Naive thymus-derived CD4-positive, alpha-beta T cell (primary cell): ENCODE results near the gene KMT2E. TPM values are rescaled to one million over a fixed set of nuclear protein-coding genes. Genes with fewer than 3 reads are reported as not detected.

Experiments used
- ATAC-seq: fragments of 150-1000 bp; cut with Tn5 transposase; 2 replicates; pipeline ENCODE4 v1.10.0; 2021; ENCODE audit warnings: mild to moderate bottlenecking, moderate library complexity
- CTCF ChIA-PET: fragments of 350-600 bp; sonication (Branson Sonifier 250); formaldehyde crosslinking; loops from one replicate; lab custom pipeline; 2021; ENCODE audit warnings: antibody characterized with exemption; lab: Charles Lee
- POLR2A ChIA-PET: fragments of 350-600 bp; sonication (Branson Sonifier 250); formaldehyde crosslinking; loops from one replicate; lab custom pipeline; 2021; ENCODE audit warnings: antibody characterized with exemption, inconsistent platforms; lab: Charles Lee
- DNase-seq, 9 donors: peaks; one replicate each; pipeline versions ENCODE4 v3.0.0 to v3.0.0-alpha.2; 2020 to 2022; ENCODE audit warnings: mixed read lengths in 1 of 9
- H3K27ac ChIP-seq: one replicate; pipeline ENCODE4 v1.7.0; 2013; ENCODE audit warnings: mild to moderate bottlenecking, low read depth, low read length, moderate library complexity
- H3K27me3 ChIP-seq, 2 donors: one replicate each; pipeline ENCODE4 v1.7.0; 2013; ENCODE audit warnings: low read length in 2 of 2, mild to moderate bottlenecking in 2 of 2, moderate library complexity in 2 of 2; ENCODE audit not compliant: control insufficient read depth in 2 of 2, insufficient read depth in 2 of 2
- H3K36me3 ChIP-seq, 3 experiments: 1 replicate in 2 of 3; 2 replicates in 1 of 3; pipeline ENCODE4 v1.7.0; 2013; ENCODE audit warnings: low read length in 3 of 3, mild to moderate bottlenecking in 3 of 3, moderate library complexity in 1 of 3; ENCODE audit not compliant: insufficient read depth in 3 of 3, control insufficient read depth in 2 of 3
- H3K4me1 ChIP-seq, 2 donors: one replicate each; pipeline ENCODE4 v1.7.0; 2013; ENCODE audit warnings: low read length in 2 of 2, mild to moderate bottlenecking in 2 of 2, moderate library complexity in 1 of 2; ENCODE audit not compliant: control insufficient read depth in 2 of 2, insufficient read depth in 2 of 2
- H3K4me3 ChIP-seq: 2 replicates; pipeline ENCODE4 v1.7.0; 2013; ENCODE audit warnings: mild to moderate bottlenecking, low read length
- H3K9me3 ChIP-seq, 3 experiments: 1 replicate in 2 of 3; 2 replicates in 1 of 3; pipeline ENCODE4 v1.7.0; 2013; ENCODE audit warnings: low read length in 3 of 3; ENCODE audit not compliant: control insufficient read depth in 2 of 3
- H3K27ac Mint-ChIP-seq, 9 donors: one replicate each; pipeline ENCODE4 v1.8.0; 2020 to 2022; ENCODE audit warnings: mixed read lengths in 9 of 9, mild to moderate bottlenecking in 8 of 9, moderate library complexity in 5 of 9, inconsistent platforms in 2 of 9
- H3K27me3 Mint-ChIP-seq, 5 donors: one replicate each; pipeline ENCODE4 v1.8.0; 2021 to 2022; ENCODE audit warnings: mixed read lengths in 5 of 5, mild to moderate bottlenecking in 1 of 5
- H3K36me3 Mint-ChIP-seq, 5 donors: one replicate each; pipeline ENCODE4 v1.8.0; 2020 to 2022; ENCODE audit warnings: mixed read lengths in 5 of 5, mild to moderate bottlenecking in 3 of 5, inconsistent platforms in 1 of 5
- H3K4me1 Mint-ChIP-seq, 7 donors: one replicate each; pipeline ENCODE4 v1.8.0; 2020 to 2022; ENCODE audit warnings: mixed read lengths in 7 of 7, mild to moderate bottlenecking in 3 of 7, inconsistent platforms in 1 of 7
- H3K4me3 Mint-ChIP-seq, 10 donors: one replicate each; pipeline ENCODE4 v1.8.0; 2020 to 2022; ENCODE audit warnings: mild to moderate bottlenecking in 10 of 10, mixed read lengths in 10 of 10, moderate library complexity in 6 of 10, inconsistent platforms in 2 of 10
- H3K9me3 Mint-ChIP-seq, 11 donors: one replicate each; pipeline ENCODE4 v1.8.0; 2020 to 2022; ENCODE audit warnings: mixed read lengths in 11 of 11, mild to moderate bottlenecking in 4 of 11, inconsistent platforms in 1 of 11, moderate library complexity in 1 of 11
- intact Hi-C, 2 donors: fragments of 100-400 bp; cut with micrococcal nuclease; formaldehyde crosslinking; loops; one replicate each; pipeline ENCODE4 v1.15.1; 2023
- polyA plus RNA-seq, 2 donors: library from polyadenylated mRNA; unstranded; fragments of 300-500 nt; fragmentation: Illumina TruSeq; gene quantifications; one replicate each; pipeline ENCODE4 v1.2.3, GENCODE V29; 2021
- total RNA-seq, 6 experiments: library from RNA in 5 of 6; stranded (reverse) in 5 of 6; gene quantifications; 1 replicate in 5 of 6; 2 replicates in 1 of 6; pipeline ENCODE4 v1.2.3 and lab custom pipeline; 2021 to 2026

Gene KMT2E
- total and polyA plus RNA-seq, 7 experiments from 2014 or later: 129 to 221 (median 195) TPM

GRCh38 chr7:105012503-105013220 lies 1.3 kb upstream of the KMT2E start:
- H3K9me3 Mint-ChIP-seq: peaks cover 0 to 14% (median 0%) of the 10 kb centered on the region in 11 donors
- H3K4me1 ChIP-seq: peaks cover 14 to 30% of the 10 kb centered on the region in 2 donors

GRCh38 chr7:105013221-105013815 lies 687 bp upstream of the KMT2E start:
- Mint-ChIP-seq H3K27me3 (peaks cover 0 to 8% (median 0%) of the 10 kb centered on the region in 5 donors), H3K27ac (peak overlapping the region; percentile 99 to 100 (median 100)), H3K4me1 (peaks cover 31 to 50% (median 41%) of the 10 kb centered on the region in 7 donors), H3K36me3 (peaks cover under 1 to 33% (median 5%) of the 10 kb centered on the region in 5 donors), H3K4me3 (peak overlapping the region; percentile 96 to 100 (median 98)), H3K9me3 (peaks cover 0 to 14% (median 0%) of the 10 kb centered on the region in 11 donors)
- peaks cover 14 to 24% of the 10 kb centered on the region in 2 donors for H3K4me1 ChIP-seq
- peak overlapping the region; percentile 97 for H3K27ac ChIP-seq
- intact Hi-C loops: loop anchor here (1.0 to 10.0 kb wide), 10 partner anchors 68 to 1939 kb away; partner anchors contain the start of genes PSMC2 (in 2 of the 2), ARMC10 (in 1 of the 2), DNAJC2 (in 1 of the 2) and FBXL13 (in 1 of the 2)
- peak; percentile 93 to 98 (median 96) for DNase-seq
- POLR2A ChIA-PET: interaction anchor here (0.5 to 15.5 kb wide), 34 partner anchors 11 to 1864 kb away, joined by 3 to 639 read pairs (median 4); partner anchors contain the start of genes NAPEPLD, RINT1 and SYPL1
- peak overlapping the region; percentile 99 for H3K4me3 ChIP-seq
- ATAC-seq: peak; percentile 68
- CTCF ChIA-PET: interaction anchor here (1.1 to 5.7 kb wide), 2 partner anchors 31 to 375 kb away, joined by 3 to 54 read pairs; partner anchors contain the start of gene SRPK2
- peaks cover 0 to 18% (median 0%) of the 10 kb centered on the region in 3 experiments for H3K36me3 ChIP-seq
- H3K27me3 ChIP-seq: no peaks in the 10 kb centered on the region
- no peaks in the 10 kb centered on the region for H3K9me3 ChIP-seq

More at GRCh38 chr7:105012503-105013220, 1.3 kb upstream of the KMT2E start:
- CTCF ChIA-PET: interaction anchor here (1.1 to 5.7 kb wide), 2 partner anchors 30 to 376 kb away, joined by 3 to 54 read pairs; partner anchors contain the start of gene SRPK2
- intact Hi-C loops: loop anchor here (1.0 to 10.0 kb wide), 15 partner anchors 28 to 1938 kb away; partner anchors contain the start of genes PSMC2 (in 2 of the 2), RINT1 (in 2 of the 2), ARMC10 (in 1 of the 2) and DNAJC2 (in 1 of the 2)
- Histone ChIP-seq H3K9me3 (no peaks in the 10 kb centered on the region), H3K4me3 (peak overlapping the region; percentile 99), H3K27me3 (no peaks in the 10 kb centered on the region), H3K36me3 (peaks cover 0 to 21% (median 0%) of the 10 kb centered on the region in 3 experiments), H3K27ac (peak overlapping the region; percentile 97)
- peaks cover 33 to 51% (median 43%) of the 10 kb centered on the region in 7 donors for H3K4me1 Mint-ChIP-seq
- H3K4me3 Mint-ChIP-seq: peak overlapping the region; percentile 96 to 100 (median 98)
- H3K27me3 Mint-ChIP-seq: peaks cover 0 to 8% (median 0%) of the 10 kb centered on the region in 5 donors
- H3K27ac Mint-ChIP-seq: peak overlapping the region; percentile 99 to 100 (median 100)
- DNase-seq: peak; percentile 98 to 100 (median 99)
- ATAC-seq: peak; percentile 82
- H3K36me3 Mint-ChIP-seq: peaks cover 4 to 36% (median 5%) of the 10 kb centered on the region in 5 donors
- POLR2A ChIA-PET: interaction anchor here (0.6 to 15.5 kb wide), 32 partner anchors 10 to 1272 kb away, joined by 3 to 639 read pairs (median 5); partner anchors contain the start of genes NAMPT, RINT1 and SYPL1

DNA sequence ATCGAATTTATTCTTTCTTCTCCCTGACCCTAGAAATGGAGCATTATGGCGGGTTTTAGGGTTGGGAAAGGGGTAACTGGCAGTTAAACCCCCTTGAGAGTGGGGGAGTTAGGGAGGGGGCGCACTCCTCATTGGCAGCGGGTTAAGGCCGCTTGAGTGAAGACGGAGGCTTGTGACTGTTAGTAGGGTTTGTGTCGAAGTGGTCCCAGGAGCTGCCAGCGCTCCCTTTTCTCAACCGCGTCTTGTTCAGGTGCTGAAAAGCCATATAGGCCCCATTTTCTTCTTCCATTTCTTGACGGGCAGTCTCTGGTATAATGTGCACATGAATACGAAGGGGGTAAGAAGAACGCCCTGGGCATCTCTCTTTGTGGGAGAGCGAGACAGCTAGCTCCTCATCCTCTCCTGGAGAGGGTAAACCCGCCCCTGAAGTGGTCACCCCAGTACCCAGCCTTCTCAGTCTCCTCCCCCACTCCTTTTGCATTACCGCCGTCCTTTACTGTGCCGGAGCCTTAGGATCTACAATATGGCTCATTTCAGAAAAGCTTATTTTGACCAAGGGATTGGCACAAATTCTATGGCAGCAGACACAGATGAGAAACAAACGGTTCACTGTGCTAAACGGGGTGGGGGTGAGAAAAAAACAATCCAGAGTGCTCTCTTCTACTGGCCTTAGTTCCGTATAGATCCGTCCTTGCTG lies 836 bp downstream of the KMT2E start:
- H3K27me3 Mint-ChIP-seq: peaks cover 0 to 8% (median 0%) of the 10 kb centered on the region in 5 donors
- peaks cover 7 to 21% of the 10 kb centered on the region in 2 donors for H3K4me1 ChIP-seq

GRCh38 chr7:105015390-105015965 lies 1.5 kb downstream of the KMT2E start:
- Mint-ChIP-seq H3K4me1 (peaks cover 17 to 49% (median 40%) of the 10 kb centered on the region in 7 donors), H3K27me3 (peaks cover 0 to 8% (median 0%) of the 10 kb centered on the region in 5 donors), H3K36me3 (peaks cover 0 to 29% (median 3%) of the 10 kb centered on the region in 5 donors), H3K4me3 (peak overlapping the region; percentile 96 to 100 (median 98)), H3K9me3 (peaks cover 0 to 14% (median 0%) of the 10 kb centered on the region in 11 donors), H3K27ac (peak overlapping the region; percentile 99 to 100 (median 100))
- H3K9me3 ChIP-seq: no peaks in the 10 kb centered on the region
- H3K4me1 ChIP-seq: peaks cover 4 to 17% of the 10 kb centered on the region in 2 donors
- peaks cover 0 to 18% (median 0%) of the 10 kb centered on the region in 3 experiments for H3K36me3 ChIP-seq
- peak overlapping the region; percentile 97 for H3K27ac ChIP-seq
- DNase-seq: peak in 6 of 9 donors; percentile 32 to 50 (median 39)
- no peak for ATAC-seq
- POLR2A ChIA-PET: interaction anchor here (0.6 to 15.5 kb wide), 19 partner anchors 9 to 1096 kb away, joined by 3 to 639 read pairs (median 7); partner anchors contain the start of gene SYPL1
- intact Hi-C loops: loop anchor here (1.0 to 10.0 kb wide), 4 partner anchors 10 to 1671 kb away; partner anchors contain the start of genes DNAJC2 (in 1 of the 2) and PSMC2 (in 1 of the 2)
- CTCF ChIA-PET: interaction anchor here (0.9 to 5.7 kb wide), 6 partner anchors 10 to 43 kb away, joined by 3 to 54 read pairs (median 5); no protein-coding TSS in a partner anchor
- peak overlapping the region; percentile 77 for H3K4me3 ChIP-seq
- H3K27me3 ChIP-seq: no peaks in the 10 kb centered on the region

More for the DNA sequence above, 836 bp downstream of the KMT2E start:
- H3K27me3 ChIP-seq: no peaks in the 10 kb centered on the region
- CTCF ChIA-PET: interaction anchor here (0.5 to 5.7 kb wide), 6 partner anchors 12 to 596 kb away, joined by 3 to 54 read pairs (median 4); no protein-coding TSS in a partner anchor
- peaks cover 0 to 18% (median 0%) of the 10 kb centered on the region in 3 experiments for H3K36me3 ChIP-seq
- Mint-ChIP-seq H3K4me1 (peaks cover 23 to 50% (median 42%) of the 10 kb centered on the region in 7 donors), H3K4me3 (peak overlapping the region; percentile 96 to 100 (median 98)), H3K9me3 (peaks cover 0 to 14% (median 0%) of the 10 kb centered on the region in 11 donors), H3K27ac (peak overlapping the region; percentile 99 to 100 (median 100)), H3K36me3 (peaks cover 0 to 31% (median 5%) of the 10 kb centered on the region in 5 donors)
- no peaks in the 10 kb centered on the region for H3K9me3 ChIP-seq
- POLR2A ChIA-PET: interaction anchor here (0.6 to 15.5 kb wide), 23 partner anchors 8 to 1097 kb away, joined by 3 to 639 read pairs (median 5); partner anchors contain the start of gene SYPL1
- peak overlapping the region; percentile 97 for H3K27ac ChIP-seq
- ATAC-seq: no peak
- intact Hi-C loops: loop anchor here (1.0 to 10.0 kb wide), 8 partner anchors 10 to 1670 kb away; partner anchors contain the start of genes PSMC2 (in 2 of the 2), DNAJC2 (in 1 of the 2) and RINT1 (in 1 of the 2)
- peak; percentile 20 to 58 (median 45) for DNase-seq
- peak overlapping the region; percentile 77 for H3K4me3 ChIP-seq
